NCI-H1105 treated with DMSO at 0.1 percent for 48 hours (cell line): ENCODE data around the gene AEBP2.

ENCODE experiments used
- DNase-seq: peaks from one replicate; lab custom pipeline; 2025; lab: John Stamatoyannopoulos, UW

Gene AEBP2

DNA sequence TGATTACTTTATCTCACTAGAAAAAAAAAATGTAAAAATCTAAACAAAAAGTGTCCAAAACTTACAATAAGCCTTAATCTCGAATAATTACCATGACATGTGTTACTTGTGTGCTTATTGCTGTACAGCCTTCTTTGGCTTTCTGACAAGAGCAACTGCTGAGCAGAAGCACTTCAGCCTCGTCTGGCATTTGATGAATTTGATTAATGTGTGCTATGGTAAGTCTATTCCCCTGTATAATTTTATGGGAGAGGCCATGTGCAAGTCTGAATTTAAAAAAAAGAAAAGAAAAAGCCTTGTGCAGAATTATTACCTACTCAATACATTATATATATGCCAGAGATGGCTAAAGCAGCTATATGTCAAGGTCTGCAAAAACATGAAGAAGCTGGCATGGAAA is 113.9 kb downstream of the AEBP2 start:
- DNase-seq = peak; percentile 21

DNA sequence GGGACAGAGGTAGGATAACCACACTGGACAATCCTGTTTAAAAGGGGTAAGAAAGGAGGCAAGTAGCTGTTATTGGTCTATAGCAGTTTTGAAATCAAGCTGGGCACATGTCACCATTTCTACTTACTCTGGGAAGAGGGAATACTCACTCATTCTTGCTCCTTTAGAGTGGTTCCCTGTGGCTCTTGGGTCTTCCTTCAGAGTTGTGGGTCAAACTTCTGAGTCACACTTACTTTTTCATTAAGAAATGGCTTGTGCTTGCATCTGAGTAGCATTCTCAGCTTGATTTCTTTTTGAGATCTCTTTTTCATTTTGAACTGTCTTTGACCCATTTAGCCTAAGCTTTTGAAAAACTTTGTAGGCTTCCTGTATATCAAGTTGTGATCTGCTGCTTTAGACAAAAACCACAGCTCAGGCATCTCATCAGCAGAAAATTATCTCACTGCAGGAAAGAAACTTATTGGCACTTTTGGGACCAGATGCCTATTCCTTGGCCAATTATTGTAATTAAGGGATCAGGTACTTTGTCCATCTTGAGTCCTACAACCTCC is 122.2 kb downstream of the AEBP2 start:
- no peak for DNase-seq
